Activated T-cell treated with anti-CD3 and anti-CD28 coated beads, Interleukin-2, amount 50 U/mL, for 48 hours (primary cell): ENCODE results near the gene ROMO1.

ENCODE experiments used
- DNase-seq, 2 experiments: peaks; one replicate each; pipeline ENCODE4 v3.0.0-alpha.2; 2020

The ROMO1 gene

GRCh38 chr20:35731862-35732643 is 32.8 kb downstream of the ROMO1 start:
- no peak for DNase-seq

GRCh38 chr20:35732644-35732982 is 33.4 kb downstream of the ROMO1 start:
- no peak for DNase-seq

GRCh38 chr20:35734374-35734773 is 35.2 kb downstream of the ROMO1 start:
- DNase-seq = no peak

DNA sequence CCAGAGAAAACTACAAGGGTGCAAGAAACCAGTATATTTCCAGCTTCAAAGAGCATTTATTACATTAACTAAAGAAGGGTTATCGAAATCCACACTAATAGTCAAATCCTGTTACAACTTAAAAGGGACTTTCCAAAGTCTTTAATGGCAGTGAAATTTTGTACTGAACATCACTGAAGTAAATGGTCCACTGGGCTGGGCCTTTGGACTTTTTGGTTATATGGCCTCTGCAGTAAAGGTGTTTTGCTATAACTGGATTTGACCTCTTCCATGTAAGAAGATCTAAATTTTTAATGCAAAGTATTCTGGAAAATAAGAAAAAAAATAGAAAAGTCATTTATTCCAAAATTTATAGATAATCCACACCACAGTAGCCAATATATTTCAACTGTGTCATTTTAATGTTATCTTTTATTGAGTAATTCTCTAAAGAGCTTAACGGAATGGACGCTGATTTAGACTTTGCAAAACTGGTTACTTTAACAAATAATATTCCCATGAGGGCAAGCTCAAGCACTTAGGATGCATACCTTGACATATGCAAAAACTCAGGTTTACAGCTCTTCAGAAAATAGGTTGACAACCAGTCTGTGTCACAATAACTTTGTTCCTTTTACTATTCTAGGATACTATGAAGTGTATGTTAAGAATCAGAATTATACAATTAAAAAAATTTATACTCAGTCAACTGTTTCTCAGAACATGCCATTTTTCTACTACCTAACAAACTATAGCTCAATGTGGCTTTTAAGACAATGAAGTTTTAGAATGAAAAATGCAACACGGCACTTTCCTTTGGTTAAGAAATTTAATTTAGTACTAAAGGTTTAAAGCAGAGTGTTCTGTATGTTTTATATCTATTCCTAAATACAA is 35.8 kb downstream of the ROMO1 start:
- no peak for DNase-seq

GRCh38 chr20:35735826-35736470 is 36.7 kb downstream of the ROMO1 start:
- DNase-seq = no peak

- no peak for DNase-seq
These were observed 38.7 kb downstream of the ROMO1 start for GRCh38 chr20:35737865-35738333.

DNA sequence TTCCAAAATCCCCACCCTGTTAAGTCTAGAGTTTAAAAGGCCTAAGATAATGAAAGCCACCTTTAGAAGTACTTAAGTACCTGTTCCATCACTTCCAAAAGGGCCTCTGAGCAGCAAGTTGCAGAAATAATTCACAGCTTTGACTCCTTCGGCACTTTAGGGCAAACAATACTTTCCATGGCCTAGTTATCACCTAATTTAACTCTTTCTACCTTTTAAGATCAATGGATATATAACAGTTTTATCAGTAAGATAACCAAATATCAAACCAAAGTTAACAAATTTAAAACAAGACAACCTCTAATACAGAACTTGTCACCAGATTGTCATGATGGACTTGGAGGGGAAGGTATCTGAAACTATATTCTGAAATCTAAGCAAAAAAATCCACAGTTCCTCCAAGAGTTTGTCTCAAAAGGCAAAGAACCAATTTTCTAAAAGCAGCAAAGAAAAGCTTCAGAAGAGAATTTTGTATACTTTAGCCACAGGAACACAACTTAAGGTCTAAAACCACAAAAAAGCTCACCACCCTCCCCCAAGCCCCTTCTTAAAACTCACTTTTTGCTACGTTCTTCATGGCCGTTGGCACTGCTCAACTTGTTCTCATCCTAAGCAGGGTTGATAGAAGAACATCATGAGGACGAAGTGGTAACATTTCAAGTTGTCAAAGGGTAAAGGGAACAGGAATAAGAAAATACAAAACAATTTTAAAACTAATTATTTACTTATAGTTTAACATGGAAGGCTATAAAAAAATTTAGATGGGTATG is 39.4 kb downstream of the ROMO1 start:
- no peak for DNase-seq

DNA sequence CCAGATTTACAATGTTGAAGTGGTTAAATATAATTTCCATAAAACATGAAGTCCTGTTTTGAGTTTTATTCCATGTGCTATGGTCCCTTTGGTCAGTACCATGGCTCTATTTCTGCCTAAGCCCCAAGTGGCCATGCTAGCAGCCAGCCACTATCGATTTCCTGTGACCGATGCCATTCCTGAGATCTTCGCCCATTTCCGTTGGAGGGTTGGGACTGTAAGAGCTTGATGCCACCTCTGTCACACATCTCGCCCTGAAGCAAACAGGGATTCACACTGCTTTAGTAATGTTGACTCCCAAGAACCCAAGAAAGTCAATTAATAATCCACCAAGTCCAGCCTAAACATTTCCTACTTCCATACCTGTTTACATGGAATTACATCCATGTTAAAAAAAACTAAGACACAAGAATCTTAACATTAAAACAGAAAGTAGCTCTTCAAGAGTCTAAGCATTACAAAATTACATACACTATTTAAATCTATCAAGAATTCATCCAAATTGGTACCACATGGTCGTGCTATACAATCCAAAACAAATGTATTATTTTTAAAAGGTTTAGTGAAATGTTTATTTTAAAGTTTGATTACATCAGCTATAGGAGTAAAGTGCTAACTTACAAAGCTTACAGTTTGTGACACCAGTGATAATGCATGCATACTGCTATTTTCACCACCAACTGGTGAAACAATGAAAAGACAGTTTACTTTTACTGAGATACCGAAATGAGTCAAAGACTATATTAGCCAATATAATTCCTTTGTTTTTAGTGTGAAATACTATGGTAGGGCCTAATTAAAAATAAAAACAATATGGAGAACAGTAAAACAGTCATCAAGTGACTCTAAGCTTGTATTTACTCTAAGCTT is 40.3 kb downstream of the ROMO1 start:
- no peak for DNase-seq

- peak; percentile 98 to 99 for DNase-seq
These were observed 42.9 kb downstream of the ROMO1 start, which contains the start of gene RBM39 for GRCh38 chr20:35741892-35742740. RBM39 (minus strand) TSS chr20:35742260; CDS start chr20:35740874, 1,386 bp downstream.

GRCh38 chr20:35742741-35743523 is 43.7 kb downstream of the ROMO1 start:
- no peak for DNase-seq

DNA sequence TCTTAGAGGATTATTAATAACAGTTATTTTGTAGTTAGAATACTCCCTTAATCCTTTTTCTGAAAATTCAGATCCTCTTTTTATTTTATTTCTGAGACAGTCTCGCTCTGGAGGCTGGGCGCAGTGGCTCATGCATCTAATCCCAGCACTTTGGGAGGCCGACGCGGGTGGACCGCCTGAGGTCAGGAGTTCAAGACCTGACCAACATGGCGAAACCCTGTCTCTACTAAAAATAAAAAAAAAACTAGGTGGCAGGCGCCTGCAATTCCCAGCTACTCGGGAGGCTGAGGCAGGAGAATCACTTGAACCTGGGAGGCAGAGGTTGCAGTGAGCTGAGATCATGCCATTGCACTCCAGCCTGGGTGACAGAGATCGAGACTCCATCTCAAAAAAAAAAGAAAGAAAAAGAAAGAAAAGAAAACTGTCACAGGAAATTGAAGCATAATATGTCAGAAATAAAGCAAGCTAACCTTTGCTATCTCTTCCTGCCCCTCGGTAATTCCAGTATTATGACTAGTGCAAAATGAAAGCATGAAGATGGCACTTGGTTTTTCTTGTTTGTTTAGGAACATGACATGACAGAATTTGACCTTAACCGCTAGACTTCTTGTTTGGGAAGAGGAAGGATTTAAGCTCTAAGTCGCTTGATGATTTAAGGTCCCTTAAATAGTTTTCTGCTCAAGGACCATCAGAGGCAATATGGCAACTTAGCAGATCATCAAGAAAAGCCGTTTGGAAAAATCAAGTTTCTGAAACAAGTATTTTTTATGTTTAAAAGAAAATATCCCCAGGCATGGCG is 44.7 kb downstream of the ROMO1 start:
- DNase-seq = peak; percentile 46 to 48

GRCh38 chr20:35744492-35744841 is 45.3 kb downstream of the ROMO1 start:
- peak in 1 of 2 experiments; percentile 23 for DNase-seq
